Measurements from ENCODE around the gene PLA2G2A.

PLA2G2A gene

DNA sequence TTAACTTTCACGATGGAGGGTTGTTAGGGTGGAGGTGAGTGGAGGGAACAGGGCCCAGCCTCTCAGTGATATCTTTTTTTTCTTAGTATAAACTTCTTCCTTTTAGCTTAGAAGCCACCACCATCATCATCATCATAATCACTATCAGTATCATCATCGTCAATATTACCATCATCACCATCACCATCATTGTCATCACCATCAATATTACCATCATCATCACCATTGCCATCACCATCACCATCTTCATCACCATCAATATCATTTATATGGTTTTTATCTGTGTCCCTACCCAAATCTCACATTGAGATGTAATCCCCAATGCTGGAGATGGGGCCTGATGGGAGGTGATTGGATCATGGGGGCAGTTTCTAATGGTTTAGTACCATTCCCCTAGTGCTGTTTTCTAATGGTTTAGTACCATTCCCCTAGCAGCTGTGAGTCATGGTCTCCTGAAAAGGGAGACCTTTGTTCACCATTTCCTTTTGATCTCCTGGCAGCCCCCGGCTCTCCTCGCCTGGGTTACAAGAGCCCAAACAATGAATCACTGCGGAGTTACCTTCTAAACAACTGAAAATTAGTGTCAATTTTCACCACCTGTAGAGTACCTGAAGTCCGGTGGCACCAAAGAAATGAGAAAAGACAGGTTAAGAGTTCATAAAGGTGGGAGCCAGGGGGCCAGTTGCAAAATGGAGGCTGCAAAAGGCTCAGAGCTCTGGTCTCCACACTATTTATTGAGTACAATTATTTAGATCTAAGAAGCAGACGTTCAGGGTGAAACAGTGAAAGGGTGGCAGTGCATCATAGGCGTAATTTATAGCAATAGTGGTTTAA lies 52.9 kb downstream of the PLA2G2A start:
- no peak for DNase-seq (ENCODE audit: low read depth)

Measured in activated T-helper 1 cell treated with Interleukin-2 at 50 U/mL for 16 hours (primary cell).